Activated naive CD4-positive, alpha-beta T cell (primary cell): Measurements from ENCODE around the gene YIF1A.

Experiments used
- DNase-seq, 4 experiments: peaks; one replicate each; lab custom pipeline; 2025; lab: John Stamatoyannopoulos, UW

Gene YIF1A

GRCh38 chr11:66288671-66289547 is at the start of gene YIF1A:
Gene YIF1A (minus strand): TSS chr11:66289143. CDS start chr11:66288985, 158 bp downstream.
- DNase-seq = peak; percentile 92 to 97 (median 94)

GRCh38 chr11:66337103-66337899 is 48.4 kb upstream of the YIF1A start:
- no peak for DNase-seq

GRCh38 chr11:66336234-66337102 is 47.5 kb upstream of the YIF1A start, which contains the start of gene RIN1:
Gene RIN1 (minus strand): TSS chr11:66336434. CDS start chr11:66336402, 32 bp downstream.
- DNase-seq = no peak

- DNase-seq = no peak
Observed at GRCh38 chr11:66335531-66336233, 46.7 kb upstream of the YIF1A start.

DNA sequence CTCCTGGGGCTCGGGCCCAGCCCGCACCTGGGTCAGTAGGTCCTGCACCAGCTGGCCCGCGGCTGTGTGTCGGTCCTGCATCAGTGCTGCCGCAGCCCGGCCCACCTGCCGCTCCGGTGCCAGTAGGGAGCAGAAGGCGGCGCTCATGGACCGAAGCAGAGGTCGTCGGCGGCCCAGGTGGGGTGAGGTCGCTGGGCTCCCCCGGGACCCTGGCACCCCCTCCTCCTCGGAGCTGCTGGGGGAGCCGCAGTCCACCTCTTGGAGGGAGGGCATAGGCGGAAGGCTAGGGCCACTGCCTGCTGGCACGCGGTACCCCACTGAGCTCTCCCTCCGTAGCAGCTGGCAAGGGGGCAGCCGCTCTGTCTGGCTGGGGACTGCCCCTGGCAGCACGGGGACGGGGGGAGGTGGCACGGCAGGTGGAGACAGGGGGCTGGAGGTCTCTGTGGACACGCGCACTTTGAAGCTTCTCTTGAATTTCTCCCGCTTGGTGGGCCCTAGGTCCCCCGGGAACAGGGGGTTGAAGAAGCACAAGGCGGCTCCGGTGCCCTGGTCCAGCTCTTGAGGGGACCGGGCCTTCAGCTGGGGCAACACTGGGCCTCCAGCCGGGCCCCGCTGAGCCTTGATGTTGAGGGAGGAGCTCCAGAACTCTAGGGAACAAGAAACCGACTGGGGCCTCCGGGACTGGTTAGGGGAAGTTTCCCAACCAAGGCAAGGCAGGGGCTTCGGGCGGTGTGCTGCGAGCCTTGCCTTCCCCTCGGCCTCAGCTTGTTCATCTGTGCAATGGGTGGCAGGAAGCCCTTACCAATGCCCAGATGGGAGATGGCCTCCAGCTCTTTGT is 45.9 kb upstream of the YIF1A start:
- DNase-seq = no peak

- DNase-seq = no peak
Observed at GRCh38 chr11:66333896-66334604, 45.1 kb upstream of the YIF1A start.

DNA sequence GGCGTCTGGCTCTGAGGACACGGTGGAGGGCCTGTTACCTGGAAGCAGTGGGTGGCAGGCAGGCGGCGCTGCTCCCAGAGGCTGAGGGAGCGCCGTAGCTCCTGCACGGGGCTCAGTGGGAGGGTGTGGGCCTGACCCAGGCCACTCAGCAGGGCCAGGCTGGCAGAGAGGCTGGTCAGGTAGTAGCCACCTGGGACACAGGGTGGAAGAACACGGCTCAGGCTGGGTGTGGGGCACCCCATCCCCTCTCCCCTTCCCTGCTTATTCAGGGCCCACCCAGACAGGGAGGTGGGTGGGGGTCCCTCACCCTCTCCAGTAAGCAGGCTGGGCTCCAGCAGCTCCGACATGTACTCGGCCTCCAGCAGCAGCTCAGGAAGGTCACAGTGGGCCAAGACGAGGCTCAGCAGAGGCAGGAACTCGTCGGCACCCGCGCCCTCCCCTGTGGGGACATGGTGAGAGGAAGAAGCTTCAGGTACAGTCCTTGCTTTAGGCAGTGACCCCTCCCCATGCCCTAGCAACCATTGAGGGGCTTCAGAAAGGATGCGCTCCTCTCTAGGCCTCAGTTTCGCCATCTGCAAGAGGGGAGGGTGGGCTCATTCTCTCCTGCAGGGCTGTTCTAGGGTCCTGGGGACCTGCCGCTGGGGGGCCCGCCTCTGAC is 44.4 kb upstream of the YIF1A start:
- no peak for DNase-seq

GRCh38 chr11:66332371-66333219 is 43.7 kb upstream of the YIF1A start:
- DNase-seq = no peak

DNA sequence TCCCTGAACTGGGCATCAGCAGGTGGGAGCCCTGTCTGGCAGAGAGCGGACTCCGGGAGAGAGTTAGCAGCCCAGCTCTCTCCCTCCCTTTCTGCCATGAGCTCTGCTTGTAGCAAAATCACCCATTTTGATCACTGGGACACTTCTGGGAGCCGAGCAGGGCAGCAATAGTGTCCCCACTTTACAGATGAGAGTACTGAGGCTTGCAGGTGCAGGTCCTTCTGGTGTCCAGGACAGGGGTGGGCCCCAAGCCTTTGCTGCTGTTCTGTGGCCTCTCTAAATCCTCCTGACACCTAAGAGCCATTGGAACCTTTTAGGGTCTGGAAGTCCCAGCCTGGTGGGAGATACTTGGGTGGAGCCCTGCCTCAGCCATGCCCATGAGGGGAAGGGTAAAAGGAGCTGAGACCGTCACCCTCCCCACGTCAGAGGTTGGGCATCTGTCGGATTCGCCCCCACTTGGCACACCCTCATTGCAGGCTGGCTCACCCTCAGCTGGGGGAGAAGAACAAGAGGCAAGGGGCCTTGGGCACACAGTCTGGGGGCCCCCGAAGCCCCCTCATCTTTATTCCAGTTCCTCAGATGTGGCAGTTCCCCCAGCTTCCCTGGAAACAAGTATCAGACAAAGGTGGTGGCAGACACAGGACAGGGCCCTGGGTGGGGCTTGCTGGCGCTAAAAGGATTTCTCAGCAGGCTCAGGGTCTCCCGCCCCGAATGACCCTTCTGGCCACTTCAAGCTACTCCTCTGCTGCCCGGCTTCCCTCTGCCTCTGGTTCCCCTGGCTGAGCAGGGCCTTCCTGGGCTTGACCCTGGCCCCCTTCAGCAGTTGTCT is 42.8 kb upstream of the YIF1A start:
- DNase-seq = no peak

GRCh38 chr11:66330931-66331330 is 42.0 kb upstream of the YIF1A start:
- DNase-seq = no peak

DNA sequence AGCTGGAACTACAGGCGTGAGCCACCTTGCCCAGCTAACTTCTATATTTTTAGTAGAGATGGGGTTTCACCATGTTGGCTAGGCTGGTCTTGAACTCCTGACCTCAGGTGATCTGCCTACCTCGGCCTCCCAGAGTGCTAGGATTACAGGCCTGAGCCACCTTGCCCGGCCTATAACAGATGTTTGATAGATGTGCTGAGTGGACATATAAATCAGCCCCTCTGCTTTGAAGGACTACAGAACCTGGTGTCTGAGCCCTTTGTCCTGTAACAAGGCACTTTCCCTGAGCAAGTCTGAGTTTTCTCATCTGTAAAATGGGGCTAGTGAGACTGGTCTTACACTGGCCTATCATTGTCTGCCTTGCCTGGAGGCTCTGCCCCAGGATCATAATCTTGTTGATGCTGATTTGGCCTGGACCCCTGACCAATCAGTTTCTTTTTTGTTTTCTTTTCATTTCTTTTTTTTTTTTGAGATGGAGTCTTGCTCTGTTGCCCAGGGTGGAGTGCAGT is 40.3 kb upstream of the YIF1A start:
- no peak for DNase-seq

DNA sequence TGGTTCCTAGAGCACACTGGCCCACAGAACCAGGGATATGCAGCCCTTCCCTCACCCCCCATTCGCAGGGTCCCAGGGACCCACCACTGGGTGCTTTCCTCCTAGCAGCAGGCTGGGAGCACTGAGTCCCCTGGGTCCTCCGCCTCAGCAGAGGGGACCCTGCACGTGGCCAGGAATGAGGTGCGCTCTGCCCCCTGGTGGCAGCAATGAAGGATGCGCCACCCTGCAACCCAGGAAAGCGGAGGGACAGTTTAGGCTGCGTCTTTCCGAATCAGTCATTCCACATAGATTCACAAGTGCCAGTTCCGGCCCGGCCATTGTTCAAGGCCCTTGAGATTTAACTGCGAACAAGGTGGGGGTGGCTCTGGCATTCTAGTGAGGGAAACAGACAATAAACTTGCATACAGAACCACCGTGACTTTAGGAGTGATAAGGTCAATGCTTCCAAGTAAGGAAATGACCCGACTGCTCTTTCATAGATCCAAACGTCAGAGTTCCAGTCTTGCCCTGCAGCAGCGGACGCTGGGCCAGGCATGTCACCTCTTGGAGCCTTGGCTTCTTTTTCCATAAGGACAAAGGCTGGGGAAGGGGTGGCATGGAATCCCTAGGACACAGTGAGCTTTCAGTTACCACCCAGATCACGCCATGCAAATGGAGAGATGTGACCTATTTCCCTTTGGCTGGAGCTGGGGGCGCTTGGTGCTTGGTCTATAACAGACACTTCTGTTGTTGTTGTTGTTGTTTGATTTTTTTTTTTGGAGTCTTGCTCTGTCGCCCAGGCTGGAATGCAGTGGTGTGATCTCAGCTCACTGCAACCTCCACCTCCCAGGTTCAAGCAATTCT is 39.6 kb upstream of the YIF1A start:
- DNase-seq = peak; percentile 58 to 70 (median 64)

GRCh38 chr11:66328031-66328301 is 39.0 kb upstream of the YIF1A start:
- DNase-seq = no peak

DNA sequence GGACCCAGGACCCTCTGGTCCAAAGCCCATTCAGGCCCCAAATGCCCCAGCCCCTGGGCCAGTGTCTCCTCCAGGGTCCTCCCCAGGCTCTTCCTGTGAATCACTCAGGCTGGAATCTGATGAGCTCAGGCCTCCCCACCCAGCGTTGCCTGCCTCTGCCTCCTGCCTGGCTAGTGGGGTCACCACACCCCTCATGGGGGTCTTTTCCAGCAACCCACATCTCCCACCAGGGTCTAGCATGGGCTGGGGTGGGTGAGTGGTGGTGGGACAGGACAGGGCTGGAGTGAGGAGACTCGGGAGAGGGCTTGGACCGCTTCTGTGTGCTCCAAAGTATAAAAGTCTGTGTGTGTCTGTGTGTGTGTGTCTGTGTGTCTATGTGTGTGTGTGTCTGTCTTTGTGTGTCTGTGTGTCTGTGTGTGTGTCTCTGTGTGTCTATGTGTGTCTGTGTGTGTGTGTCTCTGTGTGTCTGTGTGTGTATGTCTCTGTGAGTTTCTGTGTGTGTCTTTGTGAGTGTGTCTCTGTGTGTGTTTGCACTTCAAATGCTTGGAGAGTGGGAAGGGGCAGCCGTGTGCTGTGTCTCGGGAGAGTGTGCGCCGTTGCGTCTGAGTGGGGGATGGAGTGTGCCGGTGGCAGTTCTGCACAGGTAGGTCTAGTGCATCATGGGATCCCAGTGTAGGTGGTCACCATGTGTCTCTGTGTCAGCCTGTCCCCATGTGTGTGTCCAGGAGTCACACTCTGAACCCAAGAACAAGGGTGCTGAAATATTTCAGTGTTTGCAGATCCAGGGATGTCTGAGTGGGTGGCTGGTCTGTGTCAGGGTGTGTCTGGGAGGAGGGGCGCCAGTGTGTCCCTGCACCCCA is 38.5 kb upstream of the YIF1A start:
- no peak for DNase-seq
